ENCODE data around the gene ANKRD17. TPM values are rescaled to one million over a fixed set of nuclear protein-coding genes. Genes with fewer than 3 reads are reported as not detected.
A peak's percentile ranks its signal among the peaks of the same experiment; 100 is the strongest.
"Not testable (repeated sequence)": the region's sequence is repeated elsewhere in the genome, so short reads cannot be mapped to it uniquely, and the experiment has no call there.

Gene ANKRD17
- total RNA-seq, 2 experiments from 2014 or later = 50.6 to 57.5 TPM

DNA sequence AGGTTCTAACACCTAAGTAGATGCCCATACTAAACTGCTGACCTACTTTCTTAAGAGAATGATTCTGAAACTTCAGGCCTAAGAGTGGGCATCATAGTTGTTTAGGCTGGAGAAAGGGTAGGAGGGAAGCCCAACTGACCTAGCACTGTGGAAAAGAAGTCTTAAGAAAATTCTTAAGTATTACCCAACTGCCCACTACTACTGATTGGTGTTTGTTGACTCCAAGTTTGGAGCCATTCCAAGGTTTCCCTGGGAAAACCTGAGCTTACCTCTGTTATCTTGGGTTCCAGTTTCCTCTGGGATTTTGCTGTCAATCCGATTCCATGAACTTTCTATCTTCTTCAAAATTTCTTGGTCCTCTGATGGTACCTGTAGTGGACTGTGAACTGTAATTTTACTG lies 23.9 kb downstream of the ANKRD17 start:
- Mint-ChIP-seq H3K9me3 (ENCODE audit: low read depth) (peaks cover 6% of the 10 kb centered on the region), H3K4me1 (peaks cover 25% of the 10 kb centered on the region), H3K27ac (no peak overlapping the region), H3K27me3 (no peaks in the 10 kb centered on the region), H3K36me3 (peaks cover 68% of the 10 kb centered on the region), H3K4me3 (no peak overlapping the region)
- ATAC-seq = no peak
- DNase-seq = no peak
- CTCF ChIA-PET = interaction anchor here (1.0 to 1.1 kb wide), 2 partner anchors 20 to 142 kb away, joined by 3 read pairs; no protein-coding TSS in a partner anchor

DNA sequence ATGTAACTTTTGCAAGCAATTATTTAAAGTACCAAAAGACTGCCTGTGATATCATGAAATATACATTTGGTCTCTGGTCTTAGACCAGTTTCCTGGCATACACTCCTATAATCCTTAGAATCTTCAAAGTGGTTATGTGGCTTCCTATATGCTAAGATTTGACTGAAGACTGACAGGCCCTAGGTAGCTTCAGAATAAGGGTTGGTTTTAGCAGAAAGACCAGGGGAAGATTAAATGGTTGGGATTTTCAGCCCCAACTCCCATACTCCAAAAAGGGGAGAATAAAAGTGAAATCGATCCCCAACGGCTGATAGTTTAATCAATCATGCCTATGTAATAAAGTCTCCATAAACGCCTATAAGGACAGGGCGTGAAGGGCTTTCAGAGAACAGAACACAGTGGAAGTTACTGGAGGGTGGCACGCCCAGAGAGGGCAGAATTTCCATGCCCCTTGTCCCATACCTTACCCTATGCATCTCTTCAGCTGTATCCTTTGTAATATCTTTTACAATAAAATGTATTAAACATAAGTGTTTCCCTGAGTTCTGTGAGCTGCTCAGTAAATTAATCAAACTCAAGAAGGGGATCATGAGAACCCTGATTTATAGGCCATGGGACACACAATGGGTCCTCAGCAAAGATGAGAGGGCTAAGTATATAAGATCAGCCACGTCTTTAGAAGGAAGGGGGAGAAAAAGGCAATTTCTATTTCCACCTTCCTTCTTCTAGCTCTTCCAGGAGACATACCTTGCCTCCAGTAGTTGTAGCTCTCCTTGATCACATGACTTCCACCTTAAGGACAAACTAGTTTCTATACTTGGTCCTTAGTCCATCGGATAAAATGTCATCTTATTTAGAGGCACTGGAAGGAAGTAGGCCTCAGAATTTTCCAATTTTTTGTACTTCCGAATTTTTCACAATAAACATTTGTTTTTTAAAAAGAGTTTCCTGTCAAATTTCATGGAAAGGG lies 26.8 kb downstream of the ANKRD17 start:
- peaks cover 58% of the 10 kb centered on the region for H3K36me3 Mint-ChIP-seq
- DNase-seq = no peak
- no peak overlapping the region for H3K4me3 Mint-ChIP-seq
- H3K27me3 Mint-ChIP-seq = no peaks in the 10 kb centered on the region
- H3K4me1 Mint-ChIP-seq = peaks cover 9% of the 10 kb centered on the region
- CTCF ChIA-PET = no interaction called here
- H3K9me3 Mint-ChIP-seq (ENCODE audit: low read depth) = peaks cover 6% of the 10 kb centered on the region
- no peak for ATAC-seq
- H3K27ac Mint-ChIP-seq = no peak overlapping the region

DNA sequence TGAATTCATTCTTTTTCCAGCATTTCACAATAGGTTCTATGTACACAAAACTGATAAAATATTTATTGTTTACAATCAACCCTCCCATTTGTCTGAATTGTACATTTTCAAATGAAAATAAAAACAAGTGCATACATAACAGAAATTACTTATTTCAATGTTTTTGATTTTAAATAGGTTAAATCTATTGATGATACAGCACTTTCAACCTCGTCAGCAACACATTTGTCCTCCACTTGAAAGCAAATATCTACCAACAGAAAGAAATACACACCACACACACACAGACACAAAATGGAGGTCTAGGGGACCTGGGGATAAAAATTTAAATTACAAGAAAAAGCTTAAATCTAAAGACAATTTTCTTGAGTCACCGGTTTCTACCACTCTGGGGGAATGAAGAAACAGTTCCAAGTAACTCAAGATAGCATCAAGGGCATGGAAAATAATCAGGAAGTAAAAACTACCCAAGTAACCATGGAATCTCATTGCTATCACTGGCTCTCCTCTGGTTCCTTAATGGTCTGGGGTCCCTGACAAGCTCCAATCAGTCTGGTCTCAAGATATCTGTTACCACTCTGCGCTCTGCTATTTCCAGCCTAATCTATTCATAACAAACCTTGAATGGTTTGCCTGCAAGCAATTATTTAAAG lies 27.6 kb downstream of the ANKRD17 start:
- Mint-ChIP-seq H3K27me3 (no peaks in the 10 kb centered on the region), H3K36me3 (peaks cover 52% of the 10 kb centered on the region), H3K27ac (no peak overlapping the region), H3K4me3 (no peak overlapping the region), H3K4me1 (peaks cover 9% of the 10 kb centered on the region), H3K9me3 (ENCODE audit: low read depth) (peaks cover 6% of the 10 kb centered on the region)
- no peak for DNase-seq
- ATAC-seq = no peak
- CTCF ChIA-PET = no interaction called here

DNA sequence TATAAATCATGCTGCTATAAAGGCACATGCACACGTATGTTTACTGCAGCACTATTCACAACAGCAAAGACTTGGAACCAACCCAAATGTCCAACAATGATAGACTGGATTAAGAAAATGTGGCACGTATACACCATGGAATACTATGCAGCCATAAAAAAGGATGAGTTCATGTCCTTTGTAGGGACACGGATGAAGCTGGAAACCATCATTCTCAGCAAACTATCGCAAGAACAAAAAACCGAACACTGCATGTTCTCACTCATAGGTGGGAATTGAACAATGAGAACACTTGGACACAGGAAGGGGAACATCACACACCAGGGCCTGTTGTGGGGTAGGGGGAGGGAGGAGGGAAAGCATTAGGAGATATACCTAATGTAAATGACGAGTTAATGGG lies 29.8 kb downstream of the ANKRD17 start:
- H3K9me3 Mint-ChIP-seq (ENCODE audit: low read depth); H3K27ac Mint-ChIP-seq; H3K4me3 Mint-ChIP-seq; ATAC-seq; DNase-seq; CTCF ChIA-PET; H3K27me3 Mint-ChIP-seq: not testable (repeated sequence)
- H3K4me1 Mint-ChIP-seq = peaks cover 22% of the 10 kb centered on the region
- H3K36me3 Mint-ChIP-seq = peaks cover 36% of the 10 kb centered on the region

DNA sequence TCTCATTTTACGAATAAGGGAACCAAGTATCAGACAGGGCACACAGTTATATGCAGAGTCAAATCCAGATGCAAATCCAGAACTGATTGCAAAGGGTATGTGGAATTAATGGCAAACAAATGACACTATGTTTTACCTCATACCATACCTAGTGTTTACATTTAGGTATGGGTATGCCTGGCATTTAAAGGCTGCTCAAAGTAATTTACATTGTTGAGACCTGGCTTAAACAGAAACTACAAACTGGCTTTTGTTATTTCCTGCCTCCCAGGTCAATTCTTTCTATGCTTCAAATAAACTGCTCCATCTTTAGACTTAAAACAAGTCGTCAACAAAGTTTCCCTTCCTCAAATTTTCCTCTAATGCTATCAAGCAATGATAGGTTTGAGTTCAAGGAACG lies 33.7 kb downstream of the ANKRD17 start:
- no peak for DNase-seq
- Mint-ChIP-seq H3K27ac (peak overlapping the region; percentile 77), H3K4me3 (no peak overlapping the region), H3K9me3 (ENCODE audit: low read depth) (no peaks in the 10 kb centered on the region), H3K4me1 (peaks cover 18% of the 10 kb centered on the region), H3K27me3 (no peaks in the 10 kb centered on the region), H3K36me3 (peaks cover 10% of the 10 kb centered on the region)
- no peak for ATAC-seq
- CTCF ChIA-PET = no interaction called here

DNA sequence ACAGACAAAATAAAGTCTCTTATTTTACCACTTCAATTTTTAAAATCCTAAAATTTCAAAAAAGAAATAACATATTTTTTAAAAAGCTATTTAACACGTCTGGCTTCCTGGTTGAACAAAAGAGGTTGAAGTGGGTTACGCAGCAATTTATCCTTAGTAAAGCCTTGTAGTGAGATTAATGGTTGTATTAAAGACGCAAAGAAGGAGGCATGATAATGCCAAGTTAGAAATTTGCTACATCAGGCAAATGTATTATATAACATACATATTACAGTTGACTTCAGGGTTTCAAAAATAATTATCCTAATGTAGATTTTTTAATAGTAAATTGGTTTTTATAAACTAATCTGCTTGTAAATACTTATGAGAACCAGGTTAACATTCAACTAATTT lies 35.3 kb downstream of the ANKRD17 start:
- Mint-ChIP-seq H3K36me3 (peaks cover 6% of the 10 kb centered on the region), H3K27ac (peak overlapping the region; percentile 60), H3K4me3 (no peak overlapping the region), H3K27me3 (no peaks in the 10 kb centered on the region), H3K4me1 (peaks cover 20% of the 10 kb centered on the region), H3K9me3 (ENCODE audit: low read depth) (no peaks in the 10 kb centered on the region)
- no peak for ATAC-seq
- CTCF ChIA-PET = interaction anchor here (0.6 to 3.3 kb wide), 4 partner anchors 11 to 53 kb away, joined by 3 to 14 read pairs (median 4); no protein-coding TSS in a partner anchor
- DNase-seq = no peak

DNA sequence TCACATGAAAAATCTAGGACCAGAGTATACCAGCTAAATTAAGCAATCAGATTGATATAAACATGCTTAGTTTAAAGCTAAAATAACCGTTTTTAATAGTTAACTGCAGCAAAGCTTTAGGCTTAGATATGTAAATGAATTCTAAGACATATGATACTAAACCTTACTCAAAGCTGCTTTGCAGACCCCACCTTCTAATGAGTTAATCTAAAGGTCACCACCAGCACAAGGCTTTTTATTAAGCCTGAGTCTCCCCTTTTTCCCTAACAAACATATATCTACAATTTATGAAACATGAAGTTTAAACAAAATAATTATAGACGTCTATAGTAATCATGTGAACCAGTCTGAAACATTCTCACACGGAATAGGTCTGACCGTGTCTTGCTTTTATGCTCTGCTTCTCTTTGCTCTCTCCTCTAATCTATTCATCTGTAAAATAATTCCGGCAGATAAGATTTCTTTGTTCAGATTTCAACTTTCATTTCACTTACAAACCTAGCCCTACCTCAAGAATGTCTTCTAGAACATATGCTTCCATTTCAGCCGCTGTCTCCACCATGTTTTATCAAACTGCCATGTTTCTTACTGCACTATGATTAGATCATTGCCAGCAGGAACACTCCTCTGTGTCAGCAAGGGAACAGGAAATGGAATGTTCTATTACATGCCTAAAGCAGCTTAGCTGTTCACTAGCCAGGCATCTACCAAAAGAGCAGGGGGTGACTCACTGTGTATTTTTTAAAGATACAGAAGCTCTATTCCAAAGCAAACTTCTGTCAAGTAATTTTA lies 35.9 kb downstream of the ANKRD17 start:
- H3K4me1 Mint-ChIP-seq = peaks cover 20% of the 10 kb centered on the region
- peak; percentile 73 for DNase-seq

DNA sequence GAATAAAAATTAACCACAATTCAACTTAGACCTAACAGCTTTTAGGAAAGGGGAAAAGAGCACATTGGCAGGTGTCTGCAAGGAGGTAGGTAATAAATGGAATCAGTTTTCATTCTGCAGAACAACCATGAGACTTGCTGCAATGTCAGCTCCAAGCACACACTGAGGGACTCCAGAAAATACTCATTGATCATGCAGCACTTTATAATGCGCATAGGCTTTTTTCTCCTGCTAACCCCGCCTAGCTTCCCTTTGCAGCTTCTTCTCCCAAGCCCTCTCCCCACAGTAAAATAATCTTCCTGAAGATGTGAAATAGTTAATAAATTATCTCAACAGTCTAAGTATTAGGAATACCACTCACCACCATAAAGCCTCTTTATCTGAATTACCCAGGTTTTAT lies 36.9 kb downstream of the ANKRD17 start:
- CTCF ChIA-PET = interaction anchor here (1.5 to 3.3 kb wide), 2 partner anchors 35 to 38 kb away, joined by 4 to 14 read pairs; no protein-coding TSS in a partner anchor
- Mint-ChIP-seq H3K4me1 (peaks cover 20% of the 10 kb centered on the region), H3K4me3 (peak overlapping the region; percentile 26), H3K9me3 (ENCODE audit: low read depth) (no peaks in the 10 kb centered on the region), H3K36me3 (peaks cover 10% of the 10 kb centered on the region), H3K27ac (no peak overlapping the region), H3K27me3 (no peaks in the 10 kb centered on the region)
- DNase-seq = no peak
- ATAC-seq = no peak

More for the DNA sequence above, 35.9 kb downstream of the ANKRD17 start:
- CTCF ChIA-PET = interaction anchor here (0.8 to 3.3 kb wide), 3 partner anchors 10 to 37 kb away, joined by 3 to 14 read pairs (median 4); no protein-coding TSS in a partner anchor
- H3K9me3 Mint-ChIP-seq (ENCODE audit: low read depth) = no peaks in the 10 kb centered on the region
- no peaks in the 10 kb centered on the region for H3K27me3 Mint-ChIP-seq
- peaks cover 6% of the 10 kb centered on the region for H3K36me3 Mint-ChIP-seq
- H3K27ac Mint-ChIP-seq = no peak overlapping the region
- no peak overlapping the region for H3K4me3 Mint-ChIP-seq
- ATAC-seq = peak; percentile 100

DNA sequence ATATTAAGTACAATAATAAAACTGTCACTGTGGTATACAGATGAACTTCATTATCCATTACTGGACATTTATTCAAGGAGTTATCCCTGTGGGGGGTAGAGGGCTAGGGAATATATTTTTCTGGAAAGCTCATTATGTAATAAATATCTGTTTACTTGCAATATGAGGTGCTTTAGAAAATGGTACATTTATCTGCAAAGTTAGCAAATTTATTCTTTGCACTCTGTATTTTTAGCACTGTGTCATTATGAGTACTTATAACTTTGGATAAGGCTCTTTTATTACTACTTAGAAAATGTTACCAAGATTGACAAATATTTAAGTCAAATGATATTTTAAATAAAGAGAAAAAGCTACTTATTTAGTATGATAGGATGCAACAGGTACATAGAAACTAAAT lies 37.8 kb downstream of the ANKRD17 start:
- Mint-ChIP-seq H3K27ac (no peak overlapping the region), H3K9me3 (ENCODE audit: low read depth) (no peaks in the 10 kb centered on the region), H3K27me3 (no peaks in the 10 kb centered on the region), H3K4me1 (peaks cover 21% of the 10 kb centered on the region), H3K4me3 (no peak overlapping the region), H3K36me3 (peaks cover 11% of the 10 kb centered on the region)
- CTCF ChIA-PET = no interaction called here
- DNase-seq = no peak
- ATAC-seq = no peak

DNA sequence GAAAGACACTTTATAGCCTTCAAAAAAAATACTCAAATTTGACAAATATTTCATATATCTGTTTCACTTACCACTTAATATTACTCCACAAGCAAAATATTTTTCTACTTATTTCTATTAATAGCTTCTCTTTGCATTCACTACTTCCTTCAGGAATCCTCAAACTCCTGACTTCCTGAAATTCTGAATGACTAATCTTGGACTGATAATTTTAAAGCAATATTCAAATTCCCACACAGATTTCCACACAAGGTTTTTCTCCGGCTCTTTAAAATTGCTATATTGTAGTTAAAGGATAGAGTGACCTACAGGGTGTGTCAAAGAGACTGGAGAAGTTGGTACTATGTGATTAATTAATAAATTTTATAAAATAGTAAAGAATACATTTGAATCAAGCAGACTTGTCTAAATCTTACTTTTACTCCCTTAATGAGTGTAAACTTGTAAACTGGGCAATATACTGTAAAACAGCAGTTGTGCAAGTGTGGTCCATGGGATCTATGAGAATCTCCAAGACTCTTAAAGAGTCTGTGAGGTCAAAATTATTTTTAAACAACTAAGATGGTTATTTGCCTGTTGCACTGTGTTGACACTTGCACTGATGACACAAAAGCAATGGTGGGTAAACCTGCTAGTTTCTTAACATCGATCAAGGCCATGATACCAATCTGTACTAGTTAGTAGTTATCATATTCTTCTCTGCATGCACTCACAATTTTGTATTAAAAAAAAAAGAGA lies 44.5 kb downstream of the ANKRD17 start:
- peaks cover 14% of the 10 kb centered on the region for H3K4me1 Mint-ChIP-seq
- H3K4me3 Mint-ChIP-seq = no peak overlapping the region
- no peak overlapping the region for H3K27ac Mint-ChIP-seq
- DNase-seq (no peak), ATAC-seq (no peak)
- H3K9me3 Mint-ChIP-seq (ENCODE audit: low read depth) = no peaks in the 10 kb centered on the region
- no peaks in the 10 kb centered on the region for H3K27me3 Mint-ChIP-seq
- peaks cover 34% of the 10 kb centered on the region for H3K36me3 Mint-ChIP-seq
- CTCF ChIA-PET = interaction anchor here (0.9 kb wide), 1 partner anchor 43 kb away, joined by 3 read pairs; no protein-coding TSS in a partner anchor

DNA sequence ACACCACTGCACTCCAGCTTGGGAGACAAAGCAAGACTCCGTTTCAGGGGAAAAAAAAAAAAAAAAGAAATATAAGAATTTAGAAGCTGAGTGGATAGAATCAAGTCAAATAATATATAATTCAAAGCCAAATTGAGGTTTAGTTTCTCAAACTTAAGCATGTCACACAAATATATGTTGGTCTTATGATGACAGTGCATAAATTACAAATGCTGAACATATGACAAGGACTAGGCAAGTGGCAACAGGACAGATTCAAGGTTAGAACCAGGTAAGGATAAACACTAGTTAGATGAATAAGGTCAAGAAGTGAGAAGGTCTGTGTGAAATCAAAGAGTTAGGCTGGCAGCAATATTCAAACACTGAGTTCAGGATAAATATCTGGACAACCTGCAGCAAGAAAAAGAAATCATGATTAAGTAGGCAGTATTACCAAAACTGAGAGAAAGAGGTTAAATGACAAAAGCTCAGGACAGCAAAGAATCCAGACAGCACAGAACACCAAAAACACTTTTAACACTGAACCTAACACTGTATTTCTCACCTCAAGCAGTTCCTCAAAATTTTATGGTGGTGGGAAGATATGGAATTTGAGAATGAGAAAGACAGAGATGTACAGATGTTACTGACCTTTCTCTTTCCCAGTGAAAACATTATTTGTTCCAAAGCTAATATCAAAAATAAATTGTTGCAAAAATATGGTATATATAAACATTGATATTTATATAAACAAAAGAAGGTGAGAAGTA lies 45.4 kb downstream of the ANKRD17 start:
- Mint-ChIP-seq H3K4me1 (peaks cover 12% of the 10 kb centered on the region), H3K36me3 (peaks cover 34% of the 10 kb centered on the region), H3K9me3 (ENCODE audit: low read depth) (no peaks in the 10 kb centered on the region), H3K27me3 (no peaks in the 10 kb centered on the region), H3K27ac (peak overlapping the region; percentile 1), H3K4me3 (no peak overlapping the region)
- ATAC-seq (no peak), DNase-seq (no peak)
- CTCF ChIA-PET = interaction anchor here (0.9 kb wide), 2 partner anchors 10 to 44 kb away, joined by 3 read pairs; no protein-coding TSS in a partner anchor

DNA sequence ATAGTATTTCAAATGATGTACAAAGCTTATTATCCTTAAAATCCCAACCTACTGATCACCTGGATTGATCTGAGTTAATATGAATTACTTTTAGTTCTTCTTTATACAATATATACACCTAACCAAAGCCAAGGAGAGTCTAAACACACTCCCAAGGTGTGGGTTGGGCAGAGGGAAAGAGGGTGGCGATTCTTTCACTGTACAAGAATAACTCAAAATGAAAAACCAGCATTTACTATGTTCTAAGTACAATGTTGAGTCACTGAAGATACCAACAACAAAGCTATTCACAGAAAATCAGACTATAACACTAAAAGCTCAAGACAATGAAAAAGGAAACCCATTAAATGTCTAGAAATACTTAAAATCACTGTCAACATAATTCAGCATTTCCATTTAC lies 46.6 kb downstream of the ANKRD17 start:
- Mint-ChIP-seq H3K36me3 (peaks cover 34% of the 10 kb centered on the region), H3K4me3 (no peak overlapping the region)

More for the DNA sequence above, 46.6 kb downstream of the ANKRD17 start:
- no peak for ATAC-seq
- CTCF ChIA-PET = interaction anchor here (0.8 to 0.9 kb wide), 3 partner anchors 11 to 24 kb away, joined by 3 to 4 read pairs (median 3); no protein-coding TSS in a partner anchor
- no peak overlapping the region for H3K27ac Mint-ChIP-seq
- no peaks in the 10 kb centered on the region for H3K9me3 Mint-ChIP-seq (ENCODE audit: low read depth)
- no peak for DNase-seq
- peaks cover 12% of the 10 kb centered on the region for H3K4me1 Mint-ChIP-seq
- H3K27me3 Mint-ChIP-seq = no peaks in the 10 kb centered on the region

Data from activated CD8-positive, alpha-beta memory T cell treated with anti-CD3 and anti-CD28 coated beads, Interleukin-2, amount 10 ng/mL, durations not matched to agents 7 days and 5 days (primary cell).